Mucosa of rectum (tissue), 2 donors: ENCODE results near the gene DHRSX.
"Not testable (repeated sequence)": the region's sequence is repeated elsewhere in the genome, so short reads cannot be mapped to it uniquely, and the experiment has no call there.

Experiments
- H3K27ac ChIP-seq, 2 donors: one replicate each; pipeline ENCODE4 v1.7.0; 2013; ENCODE audit warnings: inconsistent platforms in 2 of 2, low read depth in 2 of 2, low read length in 2 of 2
- H3K27me3 ChIP-seq, 2 donors: one replicate each; pipeline ENCODE4 v1.7.0; 2013; ENCODE audit warnings: low read length in 2 of 2; ENCODE audit not compliant: control insufficient read depth in 2 of 2, insufficient read depth in 2 of 2
- H3K36me3 ChIP-seq, 2 donors: one replicate each; pipeline ENCODE4 v1.7.0; 2013; ENCODE audit warnings: low read length in 2 of 2; ENCODE audit not compliant: control insufficient read depth in 2 of 2, insufficient read depth in 2 of 2
- H3K4me1 ChIP-seq, 2 donors: one replicate each; pipeline ENCODE4 v1.7.0; 2013; ENCODE audit warnings: low read length in 2 of 2, mild to moderate bottlenecking in 1 of 2; ENCODE audit not compliant: control insufficient read depth in 2 of 2, insufficient read depth in 2 of 2
- H3K4me3 ChIP-seq, 2 donors: one replicate each; pipeline ENCODE4 v1.7.0; 2013; ENCODE audit warnings: low read length in 2 of 2
- H3K9ac ChIP-seq, 2 donors: one replicate each; pipeline ENCODE4 v1.7.0; 2013; ENCODE audit warnings: low read length in 2 of 2, low read depth in 1 of 2, mild to moderate bottlenecking in 1 of 2
- H3K9me3 ChIP-seq, 2 donors: one replicate each; pipeline ENCODE4 v1.7.0; 2013; ENCODE audit warnings: low read length in 2 of 2; ENCODE audit not compliant: control insufficient read depth in 2 of 2
- donor health status: healthy.
- donor health status: Normal muscosa, but diverticular disease.

Gene DHRSX

GRCh38 chrX:2427147-2427546 lies 73.6 kb downstream of the DHRSX start:
- Histone ChIP-seq H3K27ac (no peak overlapping the region), H3K9me3 (no peaks in the 10 kb centered on the region), H3K9ac (no peak overlapping the region), H3K27me3 (no peaks in the 10 kb centered on the region), H3K36me3 (peaks cover 4 to 16% of the 10 kb centered on the region in 2 donors), H3K4me3 (no peak overlapping the region), H3K4me1 (no peaks in the 10 kb centered on the region)

- Histone ChIP-seq H3K9me3 (no peaks in the 10 kb centered on the region), H3K9ac (no peak overlapping the region), H3K27ac (no peak overlapping the region), H3K4me3 (no peak overlapping the region), H3K4me1 (no peaks in the 10 kb centered on the region), H3K36me3 (peaks cover 2 to 16% of the 10 kb centered on the region in 2 donors), H3K27me3 (no peaks in the 10 kb centered on the region)
Observed at GRCh38 chrX:2426289-2426882, 74.4 kb downstream of the DHRSX start.

GRCh38 chrX:2425286-2426071 lies 75.3 kb downstream of the DHRSX start:
- H3K36me3 ChIP-seq = peaks cover 2 to 16% of the 10 kb centered on the region in 2 donors
- H3K9me3 ChIP-seq = no peaks in the 10 kb centered on the region
- H3K9ac ChIP-seq = no peak overlapping the region
- no peak overlapping the region for H3K4me3 ChIP-seq
- no peaks in the 10 kb centered on the region for H3K27me3 ChIP-seq
- H3K4me1 ChIP-seq = no peaks in the 10 kb centered on the region
- H3K27ac ChIP-seq = no peak overlapping the region

- Histone ChIP-seq H3K27me3 (no peaks in the 10 kb centered on the region), H3K9me3 (no peaks in the 10 kb centered on the region), H3K9ac (no peak overlapping the region), H3K4me1 (no peaks in the 10 kb centered on the region), H3K4me3 (no peak overlapping the region), H3K36me3 (peaks cover 2 to 16% of the 10 kb centered on the region in 2 donors), H3K27ac (no peak overlapping the region)
Observed at GRCh38 chrX:2424317-2424716, 76.5 kb downstream of the DHRSX start.

- peaks cover 2 to 16% of the 10 kb centered on the region in 2 donors for H3K36me3 ChIP-seq
Observed at GRCh38 chrX:2423899-2424298, 76.9 kb downstream of the DHRSX start.

GRCh38 chrX:2423282-2423681 lies 77.5 kb downstream of the DHRSX start:
- no peaks in the 10 kb centered on the region for H3K9me3 ChIP-seq
- peaks cover 2 to 16% of the 10 kb centered on the region in 2 donors for H3K36me3 ChIP-seq
- H3K4me3 ChIP-seq = no peak overlapping the region
- no peaks in the 10 kb centered on the region for H3K27me3 ChIP-seq
- H3K27ac ChIP-seq = no peak overlapping the region
- H3K4me1 ChIP-seq = no peaks in the 10 kb centered on the region
- no peak overlapping the region for H3K9ac ChIP-seq

More at GRCh38 chrX:2423899-2424298, 76.9 kb downstream of the DHRSX start:
- H3K27me3 ChIP-seq = no peaks in the 10 kb centered on the region
- no peak overlapping the region for H3K9ac ChIP-seq
- H3K27ac ChIP-seq = no peak overlapping the region
- H3K4me1 ChIP-seq = no peaks in the 10 kb centered on the region
- no peak overlapping the region for H3K4me3 ChIP-seq
- H3K9me3 ChIP-seq = no peaks in the 10 kb centered on the region

GRCh38 chrX:2419418-2419817 lies 81.4 kb downstream of the DHRSX start:
- not testable (repeated sequence) for H3K9me3 ChIP-seq, H3K27ac ChIP-seq, H3K9ac ChIP-seq, H3K27me3 ChIP-seq, H3K4me3 ChIP-seq, H3K4me1 ChIP-seq, H3K36me3 ChIP-seq

GRCh38 chrX:2418000-2418399 lies 82.8 kb downstream of the DHRSX start:
- H3K9ac ChIP-seq = no peak overlapping the region
- no peak overlapping the region for H3K27ac ChIP-seq
- H3K4me3 ChIP-seq = no peak overlapping the region
- peaks cover 0 to 5% of the 10 kb centered on the region in 2 donors for H3K9me3 ChIP-seq
- H3K36me3 ChIP-seq = no peaks in the 10 kb centered on the region
- no peaks in the 10 kb centered on the region for H3K27me3 ChIP-seq
- H3K4me1 ChIP-seq = no peaks in the 10 kb centered on the region

GRCh38 chrX:2416851-2417604 lies 83.7 kb downstream of the DHRSX start:
- Histone ChIP-seq H3K27ac (no peak overlapping the region), H3K9me3 (peaks cover 0 to 5% of the 10 kb centered on the region in 2 donors), H3K27me3 (no peaks in the 10 kb centered on the region), H3K36me3 (no peaks in the 10 kb centered on the region), H3K4me1 (no peaks in the 10 kb centered on the region), H3K4me3 (no peak overlapping the region), H3K9ac (no peak overlapping the region)

- peaks cover 0 to 5% of the 10 kb centered on the region in 2 donors for H3K9me3 ChIP-seq
- peaks cover 2 to 6% of the 10 kb centered on the region in 2 donors for H3K4me1 ChIP-seq
- no peak overlapping the region for H3K9ac ChIP-seq
- no peaks in the 10 kb centered on the region for H3K27me3 ChIP-seq
- H3K27ac ChIP-seq = no peak overlapping the region
- no peaks in the 10 kb centered on the region for H3K36me3 ChIP-seq
- no peak overlapping the region for H3K4me3 ChIP-seq
Observed at GRCh38 chrX:2414384-2414783, 86.4 kb downstream of the DHRSX start.
